Hepatocyte (in vitro differentiated cells): Measurements from ENCODE around the gene TRIM15. TPM values are rescaled to one million over a fixed set of nuclear protein-coding genes. Genes with fewer than 3 reads are reported as not detected.

Experiments used
- DNase-seq: peaks from one replicate; pipeline ENCODE4 v3.0.0-alpha.2; 2016; ENCODE audit warnings: low spot score
- H2AFZ ChIP-seq: fragments of 200-600 bp; sonication (generic); 2 replicates; pipeline ENCODE4 v1.6.0; 2016; ENCODE audit warnings: antibody characterized with exemption, mild to moderate bottlenecking
- H3K27ac ChIP-seq: fragments of 200-600 bp; sonication (generic); 2 replicates; pipeline ENCODE4 v1.5.1; 2016; ENCODE audit warnings: mild to moderate bottlenecking
- H3K27me3 ChIP-seq: fragments of 200-600 bp; sonication (generic); 2 replicates; pipeline ENCODE4 v1.6.1; 2016
- H3K36me3 ChIP-seq: fragments of 200-600 bp; sonication (generic); replicated peaks from 2 replicates; pipeline ENCODE4 v1.5.1; 2016; ENCODE audit warnings: low read depth; ENCODE audit not compliant: insufficient read depth
- H3K4me1 ChIP-seq: fragments of 200-600 bp; sonication (generic); 2 replicates; pipeline ENCODE4 v1.5.1; 2016; ENCODE audit warnings: mild to moderate bottlenecking, moderate library complexity; ENCODE audit not compliant: insufficient read depth
- H3K4me2 ChIP-seq: fragments of 200-600 bp; sonication (generic); 2 replicates; pipeline ENCODE4 v1.6.0; 2016
- H3K4me3 ChIP-seq: fragments of 200-600 bp; sonication (generic); 2 replicates; pipeline ENCODE4 v1.5.1; 2016; ENCODE audit warnings: mild to moderate bottlenecking
- H3K79me2 ChIP-seq: fragments of 200-600 bp; sonication (generic); 2 replicates; pipeline ENCODE4 v1.6.0; 2017; ENCODE audit warnings: mild to moderate bottlenecking
- H3K9me2 ChIP-seq: fragments of 200-600 bp; sonication (generic); replicated peaks from 2 replicates; pipeline ENCODE4 v1.6.0; 2017; ENCODE audit warnings: mild to moderate bottlenecking; ENCODE audit not compliant: insufficient read depth
- H3K9me3 ChIP-seq: fragments of 200-600 bp; sonication (generic); 2 replicates; pipeline ENCODE4 v1.5.1; 2016; ENCODE audit warnings: low read depth, mild to moderate bottlenecking
- H4K20me1 ChIP-seq: fragments of 200-600 bp; sonication (generic); 2 replicates; pipeline ENCODE4 v1.6.0; 2016; ENCODE audit warnings: mild to moderate bottlenecking; ENCODE audit not compliant: insufficient read depth, poor library complexity, severe bottlenecking
- CTCF ChIP-seq: fragments of 200-600 bp; sonication (generic); IDR thresholded peaks from 2 replicates; pipeline ENCODE4 v1.5.1; 2016; ENCODE audit warnings: antibody characterized with exemption, mild to moderate bottlenecking; ENCODE audit not compliant: poor library complexity
- EZH2 ChIP-seq: fragments of 200-600 bp; sonication (generic); IDR thresholded peaks from 2 replicates; pipeline ENCODE4 v1.6.1; 2016; ENCODE audit warnings: antibody characterized with exemption, mild to moderate bottlenecking, borderline replicate concordance
- EZH2phosphoT487 ChIP-seq: fragments of 200-600 bp; sonication (generic); IDR thresholded peaks from one replicate; pipeline ENCODE4 v1.6.1; 2018; ENCODE audit warnings: antibody characterized with exemption, mild to moderate bottlenecking, low read depth, moderate library complexity; ENCODE audit not compliant: unreplicated experiment, severe bottlenecking
- WGBS: methylation state at CpG from one replicate; pipeline ENCODE4 v1.1.6; 2016; ENCODE audit warnings: low lambda C conversion rate; ENCODE audit errors: missing lambda C conversion rate; 5-methylcytosine and 5-hydroxymethylcytosine counted together
- polyA plus RNA-seq: library from polyadenylated mRNA; unstranded; fragments of >200 nt; fragmentation: Nextera tagmentation; extraction: Ambion mirVana; gene quantifications from 2 replicates; pipeline ENCODE4 v1.2.1, GENCODE V29; 2016
- total RNA-seq: library from RNA; depleted of rRNA; stranded (reverse); fragments of >200 nt; gene quantifications from 2 replicates; pipeline ENCODE4 v1.2.3, GENCODE V29; 2014

Gene TRIM15
- total and polyA plus RNA-seq, 2 experiments from 2014 or later = 1.2 to 2.6 TPM

- H3K9me2 ChIP-seq = no peaks in the 10 kb centered on the region
- H3K4me1 ChIP-seq = no peaks in the 10 kb centered on the region
- H3K4me3 ChIP-seq = no peak overlapping the region
- TF ChIP-seq EZH2 (no peak), EZH2phosphoT487 (no peak)
- WGBS = 58% methylated on average over 2 of the region's 2 CpGs
- H3K27ac ChIP-seq = no peak overlapping the region
- no peaks in the 10 kb centered on the region for H4K20me1 ChIP-seq
- no peak overlapping the region for H3K4me2 ChIP-seq
- H3K36me3 ChIP-seq = no peaks in the 10 kb centered on the region
- peaks cover 5% of the 10 kb centered on the region for H3K9me3 ChIP-seq
- H3K27me3 ChIP-seq = peaks cover 66% of the 10 kb centered on the region
- no peaks in the 10 kb centered on the region for H3K79me2 ChIP-seq
- DNase-seq = no peak
- no peak overlapping the region for H2AFZ ChIP-seq
These were observed 12.4 kb downstream of the TRIM15 start for GRCh38 chr6:30175765-30176164.

GRCh38 chr6:30178837-30179236 lies 15.5 kb downstream of the TRIM15 start:
- Histone ChIP-seq H3K27ac (no peak overlapping the region), H2AFZ (no peak overlapping the region), H3K4me3 (no peak overlapping the region), H3K27me3 (peaks cover 37% of the 10 kb centered on the region), H3K9me3 (peaks cover 5% of the 10 kb centered on the region), H3K9me2 (no peaks in the 10 kb centered on the region), H4K20me1 (no peaks in the 10 kb centered on the region), H3K79me2 (no peaks in the 10 kb centered on the region), H3K4me2 (no peak overlapping the region), H3K36me3 (no peaks in the 10 kb centered on the region), H3K4me1 (no peaks in the 10 kb centered on the region)
- no peak for DNase-seq
- no peak for TF ChIP-seq EZH2
- no peak for TF ChIP-seq CTCF
- TF ChIP-seq EZH2phosphoT487 = no peak
- 86% methylated on average over 1 of the region's 1 CpG for WGBS

GRCh38 chr6:30180145-30180544 lies 16.8 kb downstream of the TRIM15 start:
- Histone ChIP-seq H3K4me3 (no peak overlapping the region), H3K36me3 (no peaks in the 10 kb centered on the region), H3K9me3 (peaks cover 5% of the 10 kb centered on the region), H3K79me2 (no peaks in the 10 kb centered on the region), H3K27me3 (peaks cover 24% of the 10 kb centered on the region), H3K4me2 (no peak overlapping the region), H3K9me2 (no peaks in the 10 kb centered on the region), H4K20me1 (no peaks in the 10 kb centered on the region), H3K4me1 (no peaks in the 10 kb centered on the region), H3K27ac (no peak overlapping the region), H2AFZ (no peak overlapping the region)
- 96% methylated on average over 1 of the region's 1 CpG for WGBS
- DNase-seq = no peak
- TF ChIP-seq EZH2phosphoT487 (no peak), CTCF (no peak), EZH2 (no peak)

GRCh38 chr6:30184417-30185031 lies 21.2 kb downstream of the TRIM15 start:
- no peak overlapping the region for H3K27ac ChIP-seq
- H3K4me1 ChIP-seq = no peaks in the 10 kb centered on the region
- no peak overlapping the region for H3K4me2 ChIP-seq
- no peak for TF ChIP-seq EZH2phosphoT487
- no peak for TF ChIP-seq CTCF
- TF ChIP-seq EZH2 = no peak
- 99% methylated on average over 5 of the region's 5 CpGs for WGBS
- no peaks in the 10 kb centered on the region for H3K9me2 ChIP-seq
- no peak overlapping the region for H2AFZ ChIP-seq
- no peaks in the 10 kb centered on the region for H4K20me1 ChIP-seq
- H3K9me3 ChIP-seq = peaks cover 2% of the 10 kb centered on the region
- no peak for DNase-seq
- no peak overlapping the region for H3K4me3 ChIP-seq
- no peaks in the 10 kb centered on the region for H3K36me3 ChIP-seq
- H3K79me2 ChIP-seq = no peaks in the 10 kb centered on the region
- H3K27me3 ChIP-seq = no peaks in the 10 kb centered on the region
